Upper lobe of left lung (tissue), 6 donors: ENCODE measurements around the gene QSOX1. TPM values are rescaled to one million over a fixed set of nuclear protein-coding genes. Genes with fewer than 3 reads are reported as not detected.

Experiments
- ATAC-seq, 2 donors: fragments of 200-7000 bp; cut with Tn5 transposase; one replicate each; pipeline ENCODE4 v1.9.1; 2022; ENCODE audit warnings: mild to moderate bottlenecking in 2 of 2, moderate library complexity in 2 of 2; ENCODE audit not compliant: low FRiP score in 2 of 2
- DNase-seq, 2 donors: peaks; one replicate each; pipeline ENCODE4 v3.0.0-alpha.2; 2019 to 2020
- H3K27ac ChIP-seq, 4 donors: fragments of 200-600 bp; sonication (generic); one replicate each; pipeline ENCODE4 v1.5.1; 2016 to 2019
- H3K27me3 ChIP-seq, 4 donors: fragments of 200-600 bp; sonication (generic); one replicate each; pipeline ENCODE4 v1.5.1; 2017 to 2019
- H3K36me3 ChIP-seq, 4 donors: fragments of 200-600 bp; sonication (generic); one replicate each; pipeline ENCODE4 v1.5.1; 2016 to 2019
- H3K4me1 ChIP-seq, 4 donors: fragments of 200-600 bp; sonication (generic); one replicate each; pipeline ENCODE4 v1.5.1; 2018 to 2019
- H3K4me3 ChIP-seq, 4 donors: fragments of 200-600 bp; sonication (generic); one replicate each; pipeline ENCODE4 v1.5.1; 2017 to 2019; ENCODE audit warnings: mild to moderate bottlenecking in 2 of 4, moderate library complexity in 1 of 4
- H3K9me3 ChIP-seq, 4 donors: fragments of 200-600 bp; sonication (generic); one replicate each; pipeline ENCODE4 v1.5.1; 2018 to 2019
- EP300 ChIP-seq, 4 donors: sonication (generic); formaldehyde crosslinking; IDR thresholded peaks; one replicate each; pipeline ENCODE4 v1.5.1; 2017; ENCODE audit warnings: antibody characterized with exemption in 4 of 4, control low read depth in 2 of 4
- POLR2A ChIP-seq, 4 donors: fragments of 450-650 bp; IDR thresholded peaks; one replicate each; pipeline ENCODE4 v1.5.1; 2016 to 2017; ENCODE audit warnings: antibody characterized with exemption in 4 of 4, mild to moderate bottlenecking in 2 of 4
- POLR2AphosphoS5 ChIP-seq, 2 donors: sonication (generic); formaldehyde crosslinking; IDR thresholded peaks; one replicate each; pipeline ENCODE4 v1.5.1; 2017; ENCODE audit warnings: antibody characterized with exemption in 2 of 2
- WGBS, 2 donors: methylation state at CpG; one replicate each; pipeline ENCODE4 v1.1.5; 2017 to 2018; 5-methylcytosine and 5-hydroxymethylcytosine counted together
- total RNA-seq, 6 donors: library from RNA; depleted of rRNA in 4 of 6; stranded (reverse); fragments of >200 nt in 4 of 6; gene quantifications; one replicate each; pipeline versions ENCODE4 v1.1.0 to v1.2.1, GENCODE V29; 2016 to 2021
- TF ChIP-seq, protein P1 (sequence below), 6 experiments: fragments of 450-650 bp in 4 of 6; fragments of 200-600 bp in 2 of 6; sonication (generic) in 2 of 6; IDR thresholded peaks; one replicate each; pipeline ENCODE4 v1.5.1; 2016 to 2019; ENCODE audit warnings: antibody characterized with exemption in 6 of 6
- donor health status: DM: no; HTN: no; CAD: no; lungs with moderate emphysema.
- donor health status: DM: no; HTN: yes; CAD: no; lungs with severe emphysema.

QSOX1 gene
- total RNA-seq, 6 donors from 2014 or later: 61.8 to 380 (median 201) TPM

DNA sequence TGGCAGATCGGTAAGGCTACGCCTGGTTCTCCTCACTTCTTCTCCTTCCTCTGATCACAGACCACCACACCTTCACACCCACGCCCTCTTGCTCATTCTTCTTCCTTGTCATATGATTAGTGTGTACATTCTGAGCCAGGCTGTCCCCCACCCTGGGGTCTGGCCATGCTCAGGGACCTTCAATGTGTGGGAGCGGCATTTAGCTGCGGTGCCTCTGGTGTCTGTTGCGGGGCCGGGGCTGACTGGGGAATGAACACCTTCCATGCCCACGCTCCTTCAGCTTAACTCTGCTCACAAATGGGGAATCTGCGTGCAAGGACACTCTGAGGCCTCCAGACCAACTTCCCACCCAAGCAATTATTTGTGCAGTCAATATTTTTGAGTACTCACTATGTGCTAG is 29.4 kb downstream of the QSOX1 start:
- Histone ChIP-seq H3K4me3 (no peak overlapping the region), H3K36me3 (peaks cover 24 to 95% (median 78%) of the 10 kb centered on the region in 4 donors), H3K27me3 (no peaks in the 10 kb centered on the region), H3K9me3 (no peaks in the 10 kb centered on the region), H3K4me1 (no peaks in the 10 kb centered on the region), H3K27ac (no peak overlapping the region)
- TF ChIP-seq POLR2A (IDR thresholded peaks at IDR 0.05) (no peak), POLR2AphosphoS5 (IDR thresholded peaks at IDR 0.05) (no peak), EP300 (IDR thresholded peaks at IDR 0.05) (no peak)
- TF ChIP-seq, protein P1, sequence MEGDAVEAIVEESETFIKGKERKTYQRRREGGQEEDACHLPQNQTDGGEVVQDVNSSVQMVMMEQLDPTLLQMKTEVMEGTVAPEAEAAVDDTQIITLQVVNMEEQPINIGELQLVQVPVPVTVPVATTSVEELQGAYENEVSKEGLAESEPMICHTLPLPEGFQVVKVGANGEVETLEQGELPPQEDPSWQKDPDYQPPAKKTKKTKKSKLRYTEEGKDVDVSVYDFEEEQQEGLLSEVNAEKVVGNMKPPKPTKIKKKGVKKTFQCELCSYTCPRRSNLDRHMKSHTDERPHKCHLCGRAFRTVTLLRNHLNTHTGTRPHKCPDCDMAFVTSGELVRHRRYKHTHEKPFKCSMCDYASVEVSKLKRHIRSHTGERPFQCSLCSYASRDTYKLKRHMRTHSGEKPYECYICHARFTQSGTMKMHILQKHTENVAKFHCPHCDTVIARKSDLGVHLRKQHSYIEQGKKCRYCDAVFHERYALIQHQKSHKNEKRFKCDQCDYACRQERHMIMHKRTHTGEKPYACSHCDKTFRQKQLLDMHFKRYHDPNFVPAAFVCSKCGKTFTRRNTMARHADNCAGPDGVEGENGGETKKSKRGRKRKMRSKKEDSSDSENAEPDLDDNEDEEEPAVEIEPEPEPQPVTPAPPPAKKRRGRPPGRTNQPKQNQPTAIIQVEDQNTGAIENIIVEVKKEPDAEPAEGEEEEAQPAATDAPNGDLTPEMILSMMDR (IDR thresholded peaks at IDR 0.05): no peak
- ATAC-seq: no peak
- no peak for DNase-seq
- WGBS, 2 donors: 87 to 94% methylated on average over 6 to 9 of the region's 9 CpGs

DNA sequence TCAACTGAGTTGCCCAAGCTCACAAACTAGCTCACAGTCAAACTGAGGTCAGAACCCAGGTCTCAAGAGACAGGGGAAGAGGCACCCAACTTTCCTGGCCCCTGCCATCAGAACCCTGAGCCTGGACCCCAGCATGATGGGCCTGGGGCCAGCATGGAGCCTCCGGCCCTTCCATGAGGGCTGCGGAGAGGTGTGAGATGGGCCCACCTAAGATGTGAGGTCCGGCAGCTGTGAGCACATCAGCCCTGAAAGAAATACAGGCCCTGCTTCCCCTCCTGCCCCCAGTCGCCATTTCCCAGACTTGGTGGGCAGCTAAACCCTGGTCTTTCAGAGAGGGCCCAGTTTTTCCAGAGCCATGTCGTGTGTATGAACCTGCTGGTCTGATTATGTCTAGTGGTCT is 30.6 kb downstream of the QSOX1 start:
- H3K36me3 ChIP-seq: peaks cover 24 to 95% (median 85%) of the 10 kb centered on the region in 4 donors

DNA sequence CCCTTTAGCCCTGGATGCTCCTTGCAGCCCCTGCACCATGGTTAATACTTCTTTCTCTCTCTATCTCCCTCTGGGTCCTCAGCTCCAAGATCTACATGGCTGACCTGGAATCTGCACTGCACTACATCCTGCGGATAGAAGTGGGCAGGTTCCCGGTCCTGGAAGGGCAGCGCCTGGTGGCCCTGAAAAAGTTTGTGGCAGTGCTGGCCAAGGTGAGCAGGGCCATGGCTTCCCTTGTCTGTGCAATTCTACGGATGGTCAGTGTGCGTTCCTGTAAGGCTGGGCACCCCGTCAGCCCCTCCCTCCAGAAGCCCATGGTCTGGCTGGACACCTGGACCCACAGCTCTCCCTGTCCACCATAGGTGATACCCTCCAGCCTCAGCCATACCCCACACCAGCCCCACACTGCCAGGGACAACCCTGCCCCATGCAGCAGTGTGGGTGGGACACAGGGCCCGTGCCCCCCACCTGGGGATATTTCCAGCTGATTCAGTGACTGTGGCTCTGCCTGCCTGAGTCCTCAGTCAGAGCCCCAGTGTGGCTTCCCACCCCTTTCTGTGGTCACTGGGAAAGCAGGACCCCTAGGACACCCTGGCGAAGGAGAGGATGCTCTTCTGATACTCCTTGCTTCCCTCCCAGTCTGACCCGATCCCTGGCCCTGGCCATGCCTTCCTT is 31.4 kb downstream of the QSOX1 start:
- H3K27me3 ChIP-seq: no peaks in the 10 kb centered on the region
- DNase-seq: no peak
- no peaks in the 10 kb centered on the region for H3K9me3 ChIP-seq
- no peak overlapping the region for H3K4me3 ChIP-seq
- H3K4me1 ChIP-seq: no peaks in the 10 kb centered on the region
- TF ChIP-seq EP300 (IDR thresholded peaks at IDR 0.05): no peak
- TF ChIP-seq, protein P1 (IDR thresholded peaks at IDR 0.05): no peak
- TF ChIP-seq POLR2A (IDR thresholded peaks at IDR 0.05): no peak
- WGBS, 2 donors: 93 to 97% methylated on average over 7 to 8 of the region's 9 CpGs
- no peak for ATAC-seq
- H3K27ac ChIP-seq: no peak overlapping the region
- peaks cover 31 to 100% (median 91%) of the 10 kb centered on the region in 4 donors for H3K36me3 ChIP-seq

More for the DNA sequence above, 30.6 kb downstream of the QSOX1 start:
- TF ChIP-seq, protein P1 (IDR thresholded peaks at IDR 0.05): no peak
- TF ChIP-seq POLR2AphosphoS5 (IDR thresholded peaks at IDR 0.05): no peak
- no peak for TF ChIP-seq EP300 (IDR thresholded peaks at IDR 0.05)
- no peak for TF ChIP-seq POLR2A (IDR thresholded peaks at IDR 0.05)
- Histone ChIP-seq H3K4me1 (no peaks in the 10 kb centered on the region), H3K4me3 (no peak overlapping the region), H3K27ac (no peak overlapping the region), H3K9me3 (no peaks in the 10 kb centered on the region), H3K27me3 (no peaks in the 10 kb centered on the region)
- no peak for ATAC-seq
- no peak for DNase-seq
- WGBS, 2 donors: 96% methylated on average over 3 to 5 of the region's 5 CpGs

DNA sequence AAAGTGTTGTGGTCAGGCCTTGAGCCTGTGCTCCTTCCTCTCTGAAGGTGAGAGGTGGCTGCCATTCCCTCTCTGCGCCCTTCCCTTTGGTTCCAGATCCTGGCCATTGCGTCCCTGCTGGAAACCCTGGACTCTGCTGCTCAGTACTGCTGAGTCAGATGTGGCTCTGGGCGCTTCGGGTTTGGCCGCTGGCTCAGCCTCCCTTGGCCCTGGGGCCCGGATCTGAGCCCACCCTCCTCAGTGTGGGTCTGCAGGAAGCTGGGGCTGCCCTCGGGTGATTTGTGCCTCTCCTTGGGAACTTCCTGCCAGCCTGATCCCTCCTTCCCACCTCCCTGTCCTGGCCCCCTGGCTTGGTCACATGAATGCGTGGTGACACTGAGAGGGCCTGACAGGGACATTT is 32.2 kb downstream of the QSOX1 start:
- no peak for ATAC-seq
- TF ChIP-seq EP300 (IDR thresholded peaks at IDR 0.05): no peak
- TF ChIP-seq, protein P1 (IDR thresholded peaks at IDR 0.05): no peak
- TF ChIP-seq POLR2AphosphoS5 (IDR thresholded peaks at IDR 0.05): no peak
- TF ChIP-seq POLR2A (IDR thresholded peaks at IDR 0.05): no peak
- no peaks in the 10 kb centered on the region for H3K4me1 ChIP-seq
- H3K36me3 ChIP-seq: peaks cover 31 to 100% (median 94%) of the 10 kb centered on the region in 4 donors
- H3K4me3 ChIP-seq: no peak overlapping the region
- H3K27me3 ChIP-seq: no peaks in the 10 kb centered on the region
- WGBS, 2 donors: 69 to 75% methylated on average over 2 to 8 of the region's 8 CpGs
- no peaks in the 10 kb centered on the region for H3K9me3 ChIP-seq
- H3K27ac ChIP-seq: no peak overlapping the region
- no peak for DNase-seq

DNA sequence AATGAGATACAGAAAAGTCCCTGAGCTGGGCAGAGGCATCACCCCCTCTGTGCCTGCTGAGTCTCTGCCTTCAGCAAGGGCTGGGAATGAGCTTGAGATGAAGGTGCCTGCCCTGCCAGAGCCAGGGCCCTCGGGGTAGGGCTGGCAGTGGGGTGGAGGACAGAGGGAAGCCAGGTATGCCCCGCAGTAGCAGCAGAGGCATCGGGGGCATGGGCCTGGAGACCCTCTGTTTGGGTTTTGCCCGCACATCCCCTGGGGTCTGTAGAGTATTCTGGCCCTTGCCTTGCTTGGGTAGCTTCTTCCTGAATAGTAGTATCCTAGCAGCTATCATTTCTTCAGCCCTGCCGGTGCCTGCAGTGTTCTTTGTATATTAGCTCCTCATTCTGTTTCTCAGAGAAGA is 33.0 kb downstream of the QSOX1 start:
- peaks cover 30 to 97% (median 88%) of the 10 kb centered on the region in 4 donors for H3K36me3 ChIP-seq
- DNase-seq (no peak), ATAC-seq (no peak)
- no peak overlapping the region for H3K27ac ChIP-seq
- H3K27me3 ChIP-seq: no peaks in the 10 kb centered on the region
- 83 to 88% methylated on average over 3 to 4 of the region's 5 CpGs for WGBS, 2 donors
- H3K9me3 ChIP-seq: no peaks in the 10 kb centered on the region
- TF ChIP-seq, protein P1 (IDR thresholded peaks at IDR 0.05): no peak
- TF ChIP-seq EP300 (IDR thresholded peaks at IDR 0.05): no peak
- no peak for TF ChIP-seq POLR2AphosphoS5 (IDR thresholded peaks at IDR 0.05)
- no peak for TF ChIP-seq POLR2A (IDR thresholded peaks at IDR 0.05)
- no peaks in the 10 kb centered on the region for H3K4me1 ChIP-seq
- no peak overlapping the region for H3K4me3 ChIP-seq
